WTC11 (cell line): ENCODE measurements around the gene PRDM2. TPM values are rescaled to one million over a fixed set of nuclear protein-coding genes. Genes with fewer than 3 reads are reported as not detected.

Experiments used
- ATAC-seq: fragments of 200-7000 bp; cut with Tn5 transposase; 2 replicates; pipeline ENCODE4 v1.10.0; 2021; ENCODE audit warnings: mild to moderate bottlenecking, moderate library complexity
- CTCF ChIA-PET: fragments of 300-600 bp; sonication (Branson Sonifier 250); formaldehyde crosslinking; loops from one replicate; lab custom pipeline; 2021; ENCODE audit warnings: antibody characterized with exemption; lab: Charles Lee
- POLR2A ChIA-PET: fragments of 350-600 bp; sonication (Branson Sonifier 250); formaldehyde crosslinking; loops from one replicate; lab custom pipeline; 2021; ENCODE audit warnings: antibody characterized with exemption; lab: Charles Lee
- DNase-seq: peaks from one replicate; pipeline ENCODE4 v3.0.0; 2021; ENCODE audit warnings: low spot score
- H3K27ac Mint-ChIP-seq: 2 replicates; pipeline ENCODE4 v1.8.0; 2021; ENCODE audit warnings: mixed read lengths
- H3K27me3 Mint-ChIP-seq: 2 replicates; pipeline ENCODE4 v1.8.0; 2021; ENCODE audit warnings: low read depth, mild to moderate bottlenecking, moderate library complexity, mixed read lengths
- H3K36me3 Mint-ChIP-seq: 2 replicates; pipeline ENCODE4 v1.8.0; 2021; ENCODE audit warnings: mixed read lengths
- H3K4me1 Mint-ChIP-seq: 2 replicates; pipeline ENCODE4 v1.8.0; 2022; ENCODE audit warnings: mixed read lengths
- H3K4me3 Mint-ChIP-seq: 2 replicates; pipeline ENCODE4 v1.8.0; 2021; ENCODE audit warnings: mild to moderate bottlenecking, moderate library complexity, mixed read lengths
- H3K9me3 Mint-ChIP-seq: 2 replicates; pipeline ENCODE4 v1.8.0; 2021; ENCODE audit warnings: mixed read lengths
- CBFB ChIP-seq: sonication (generic); formaldehyde crosslinking; IDR thresholded peaks from 2 replicates; pipeline ENCODE4 v1.8.1; 2022; ENCODE audit warnings: mild to moderate bottlenecking, low read depth, missing genetic modification reagents
- ELF4 ChIP-seq: sonication (generic); formaldehyde crosslinking; IDR thresholded peaks from 2 replicates; pipeline ENCODE4 v1.8.1; 2022; ENCODE audit warnings: low read depth, mild to moderate bottlenecking, moderate library complexity, missing genetic modification reagents
- FOXP1 ChIP-seq: sonication (generic); formaldehyde crosslinking; IDR thresholded peaks from 2 replicates; pipeline ENCODE4 v1.8.0; 2022; ENCODE audit warnings: missing genetic modification reagents, mild to moderate bottlenecking, moderate library complexity, borderline replicate concordance
- MLX ChIP-seq: sonication (generic); formaldehyde crosslinking; IDR thresholded peaks from 2 replicates; pipeline ENCODE4 v1.8.1; 2023; ENCODE audit warnings: mild to moderate bottlenecking, missing genetic modification reagents, moderate library complexity
- MYBL2 ChIP-seq: sonication (generic); formaldehyde crosslinking; IDR thresholded peaks from 2 replicates; pipeline ENCODE4 v1.8.1; 2023; ENCODE audit warnings: mild to moderate bottlenecking, moderate library complexity, missing genetic modification reagents
- STAT6 ChIP-seq: sonication (generic); formaldehyde crosslinking; conservative IDR thresholded peaks from 2 replicates; pipeline ENCODE4 v1.8.1; 2023; ENCODE audit warnings: mild to moderate bottlenecking, low read depth, missing genetic modification reagents, moderate library complexity
- ZNF219 ChIP-seq: sonication (generic); formaldehyde crosslinking; IDR thresholded peaks from 2 replicates; pipeline ENCODE4 v1.8.0; 2023; ENCODE audit warnings: missing genetic modification reagents, mild to moderate bottlenecking, borderline replicate concordance
- total RNA-seq: library from RNA; stranded (reverse); gene quantifications from 3 replicates; pipeline ENCODE4 v1.2.3, GENCODE V29; 2021
- TF ChIP-seq, protein P1 (sequence below): sonication (generic); formaldehyde crosslinking; IDR thresholded peaks from 2 replicates; pipeline ENCODE4 v1.8.1; 2023; ENCODE audit warnings: mild to moderate bottlenecking, missing genetic modification reagents, moderate library complexity
- TF ChIP-seq, protein P2 (sequence below): sonication (generic); formaldehyde crosslinking; IDR thresholded peaks from 2 replicates; pipeline ENCODE4 v1.8.0; 2023; ENCODE audit warnings: missing genetic modification reagents, mild to moderate bottlenecking, borderline replicate concordance
- TF ChIP-seq, protein P3 (sequence below): fragments of 250-450 bp; sonication (Bioruptor Pico); conservative IDR thresholded peaks from 2 replicates; pipeline ENCODE4 v1.9.0; 2021; ENCODE audit warnings: mild to moderate bottlenecking

Gene PRDM2
- total RNA-seq, 1 experiment from 2014 or later, result 25.0 TPM

GRCh38 chr1:13871413-13871812, 171.4 kb downstream of the PRDM2 start:
- TF ChIP-seq MLX (CRISPR knock-in tag) (no peak), FOXP1 (CRISPR knock-in tag) (no peak)
- TF ChIP-seq, all 79 proteins: peak for 0
- peaks cover 3% of the 10 kb centered on the region; the same call in 1 of the 2 replicates for H3K4me1 Mint-ChIP-seq
- POLR2A ChIA-PET, result no interaction called here
- H3K27me3 Mint-ChIP-seq, result peaks cover 58% of the 10 kb centered on the region
- CTCF ChIA-PET, result interaction anchor here (0.6 kb wide), 1 partner anchor 316 kb away, joined by 5 read pairs; no protein-coding TSS in a partner anchor
- DNase-seq, result no peak
- no peak for ATAC-seq
- peaks cover 21% of the 10 kb centered on the region for H3K9me3 Mint-ChIP-seq
- no peak overlapping the region for H3K27ac Mint-ChIP-seq
- 0 out of 2 replicates have a peak, but pooled peaks cover 2% of the 10 kb centered on the region for H3K36me3 Mint-ChIP-seq
- no peak overlapping the region for H3K4me3 Mint-ChIP-seq

DNA sequence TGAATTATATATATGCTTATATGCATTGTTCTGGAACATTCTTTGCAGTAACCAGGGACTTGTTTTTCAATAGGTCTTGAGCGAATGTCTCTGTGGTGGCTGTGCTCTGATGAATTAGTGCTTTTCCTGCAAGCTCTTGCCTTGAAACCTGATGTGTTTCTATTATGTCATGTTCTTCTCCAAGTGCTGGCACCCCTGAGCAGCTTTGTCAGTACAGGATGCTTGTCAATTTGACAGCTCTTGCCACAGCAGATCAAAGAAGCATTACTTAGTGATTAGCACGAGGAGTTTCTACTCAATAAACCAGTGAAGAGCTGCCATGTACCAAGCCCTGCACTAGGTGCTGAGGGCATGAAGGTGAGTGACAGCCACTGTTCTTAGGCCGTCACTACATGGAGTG, 171.9 kb downstream of the PRDM2 start:
- no peak for TF ChIP-seq ELF4 (CRISPR knock-in tag)
- TF ChIP-seq, protein P1, sequence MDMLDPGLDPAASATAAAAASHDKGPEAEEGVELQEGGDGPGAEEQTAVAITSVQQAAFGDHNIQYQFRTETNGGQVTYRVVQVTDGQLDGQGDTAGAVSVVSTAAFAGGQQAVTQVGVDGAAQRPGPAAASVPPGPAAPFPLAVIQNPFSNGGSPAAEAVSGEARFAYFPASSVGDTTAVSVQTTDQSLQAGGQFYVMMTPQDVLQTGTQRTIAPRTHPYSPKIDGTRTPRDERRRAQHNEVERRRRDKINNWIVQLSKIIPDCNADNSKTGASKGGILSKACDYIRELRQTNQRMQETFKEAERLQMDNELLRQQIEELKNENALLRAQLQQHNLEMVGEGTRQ, result no peak
- TF ChIP-seq ZNF219 (CRISPR knock-in tag), result no peak
- TF ChIP-seq STAT6, result no peak
- TF ChIP-seq CBFB (CRISPR knock-in tag), result no peak
- no peak for TF ChIP-seq MYBL2 (CRISPR knock-in tag)
- TF ChIP-seq, protein P2, sequence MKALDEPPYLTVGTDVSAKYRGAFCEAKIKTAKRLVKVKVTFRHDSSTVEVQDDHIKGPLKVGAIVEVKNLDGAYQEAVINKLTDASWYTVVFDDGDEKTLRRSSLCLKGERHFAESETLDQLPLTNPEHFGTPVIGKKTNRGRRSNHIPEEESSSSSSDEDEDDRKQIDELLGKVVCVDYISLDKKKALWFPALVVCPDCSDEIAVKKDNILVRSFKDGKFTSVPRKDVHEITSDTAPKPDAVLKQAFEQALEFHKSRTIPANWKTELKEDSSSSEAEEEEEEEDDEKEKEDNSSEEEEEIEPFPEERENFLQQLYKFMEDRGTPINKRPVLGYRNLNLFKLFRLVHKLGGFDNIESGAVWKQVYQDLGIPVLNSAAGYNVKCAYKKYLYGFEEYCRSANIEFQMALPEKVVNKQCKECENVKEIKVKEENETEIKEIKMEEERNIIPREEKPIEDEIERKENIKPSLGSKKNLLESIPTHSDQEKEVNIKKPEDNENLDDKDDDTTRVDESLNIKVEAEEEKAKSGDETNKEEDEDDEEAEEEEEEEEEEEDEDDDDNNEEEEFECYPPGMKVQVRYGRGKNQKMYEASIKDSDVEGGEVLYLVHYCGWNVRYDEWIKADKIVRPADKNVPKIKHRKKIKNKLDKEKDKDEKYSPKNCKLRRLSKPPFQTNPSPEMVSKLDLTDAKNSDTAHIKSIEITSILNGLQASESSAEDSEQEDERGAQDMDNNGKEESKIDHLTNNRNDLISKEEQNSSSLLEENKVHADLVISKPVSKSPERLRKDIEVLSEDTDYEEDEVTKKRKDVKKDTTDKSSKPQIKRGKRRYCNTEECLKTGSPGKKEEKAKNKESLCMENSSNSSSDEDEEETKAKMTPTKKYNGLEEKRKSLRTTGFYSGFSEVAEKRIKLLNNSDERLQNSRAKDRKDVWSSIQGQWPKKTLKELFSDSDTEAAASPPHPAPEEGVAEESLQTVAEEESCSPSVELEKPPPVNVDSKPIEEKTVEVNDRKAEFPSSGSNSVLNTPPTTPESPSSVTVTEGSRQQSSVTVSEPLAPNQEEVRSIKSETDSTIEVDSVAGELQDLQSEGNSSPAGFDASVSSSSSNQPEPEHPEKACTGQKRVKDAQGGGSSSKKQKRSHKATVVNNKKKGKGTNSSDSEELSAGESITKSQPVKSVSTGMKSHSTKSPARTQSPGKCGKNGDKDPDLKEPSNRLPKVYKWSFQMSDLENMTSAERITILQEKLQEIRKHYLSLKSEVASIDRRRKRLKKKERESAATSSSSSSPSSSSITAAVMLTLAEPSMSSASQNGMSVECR, result no peak
- TF ChIP-seq, protein P3, sequence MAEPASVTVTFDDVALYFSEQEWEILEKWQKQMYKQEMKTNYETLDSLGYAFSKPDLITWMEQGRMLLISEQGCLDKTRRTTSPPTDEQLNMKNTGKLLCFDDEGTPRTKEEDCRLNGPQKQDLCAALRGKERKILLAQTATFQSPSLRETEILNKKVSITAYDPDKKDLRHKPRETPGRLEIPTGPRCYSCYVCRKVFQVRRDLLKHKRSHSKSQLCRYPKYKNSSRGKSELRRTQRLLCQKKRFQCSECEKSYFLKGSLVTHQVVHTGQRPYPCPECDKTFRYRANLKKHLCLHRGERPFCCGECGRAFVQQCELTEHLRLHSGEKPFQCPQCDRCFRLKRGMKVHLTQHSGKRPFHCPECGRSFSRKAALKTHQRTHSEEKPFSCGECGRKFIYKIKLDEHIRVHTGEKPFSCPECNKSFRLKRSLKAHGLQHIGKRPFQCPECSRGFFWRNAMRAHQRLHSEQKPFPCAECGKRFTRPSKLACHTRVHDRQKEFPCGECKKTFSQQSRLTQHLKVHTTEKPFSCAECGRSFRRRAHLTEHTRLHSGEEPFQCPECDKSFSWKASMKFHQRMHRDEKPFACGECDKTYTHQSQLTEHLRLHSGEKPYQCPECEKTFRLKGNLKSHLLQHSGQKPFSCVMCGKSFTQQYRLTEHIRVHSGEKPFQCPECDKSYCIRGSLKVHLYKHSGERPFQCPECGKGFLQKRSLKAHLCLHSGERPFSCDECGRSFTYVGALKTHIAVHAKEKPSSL (CRISPR knock-in tag), result no peak
- Mint-ChIP-seq H3K9me3 (peaks cover 21% of the 10 kb centered on the region), H3K4me1 (peaks cover 3% of the 10 kb centered on the region; the same call in 1 of the 2 replicates), H3K4me3 (no peak overlapping the region), H3K36me3 (0 out of 2 replicates have a peak, but pooled peaks cover 2% of the 10 kb centered on the region), H3K27ac (no peak overlapping the region), H3K27me3 (peaks cover 63% of the 10 kb centered on the region)
- DNase-seq, result no peak
- no peak for ATAC-seq
- CTCF ChIA-PET, result interaction anchor here (0.6 kb wide), 1 partner anchor 316 kb away, joined by 5 read pairs; no protein-coding TSS in a partner anchor
- POLR2A ChIA-PET, result no interaction called here
